ENCODE data around the gene PPP1R36.

Gene PPP1R36

DNA sequence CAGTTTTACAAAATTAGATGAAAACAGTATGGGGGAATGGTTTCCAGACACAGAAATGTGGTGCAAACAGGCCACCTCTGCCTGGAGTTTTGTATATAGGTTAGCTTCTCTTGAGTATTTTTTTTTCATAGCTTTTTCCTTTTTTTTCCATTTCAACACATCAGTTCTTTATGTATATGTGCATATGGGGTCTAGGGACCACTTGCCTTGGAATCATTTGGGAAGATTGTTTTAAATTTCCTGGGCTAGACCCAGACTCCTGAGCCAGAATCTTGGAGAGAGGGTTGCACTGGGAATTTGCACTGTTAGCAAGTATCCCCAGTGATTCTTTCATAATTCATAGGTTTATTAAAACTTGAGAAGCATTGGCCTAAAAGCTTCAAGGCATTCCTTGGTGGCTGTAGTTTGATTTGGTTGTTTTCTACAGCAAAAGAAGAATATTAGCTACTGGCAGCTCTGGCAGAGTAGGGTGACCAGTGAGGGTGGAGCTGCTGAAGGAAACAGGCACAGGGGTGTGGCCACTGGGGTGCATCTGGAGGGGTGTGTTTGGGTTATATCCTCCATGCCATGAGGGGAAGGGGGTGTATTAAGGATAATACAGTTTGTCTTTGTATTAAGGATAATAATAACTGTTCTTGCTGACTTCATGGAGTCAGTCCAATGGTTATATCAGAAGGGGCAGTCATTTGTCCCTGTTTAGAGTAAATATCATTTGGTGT lies 22.8 kb downstream of the PPP1R36 start:
- no peak for DNase-seq (ENCODE audit: low read depth)
- TF ChIP-seq, protein P1, sequence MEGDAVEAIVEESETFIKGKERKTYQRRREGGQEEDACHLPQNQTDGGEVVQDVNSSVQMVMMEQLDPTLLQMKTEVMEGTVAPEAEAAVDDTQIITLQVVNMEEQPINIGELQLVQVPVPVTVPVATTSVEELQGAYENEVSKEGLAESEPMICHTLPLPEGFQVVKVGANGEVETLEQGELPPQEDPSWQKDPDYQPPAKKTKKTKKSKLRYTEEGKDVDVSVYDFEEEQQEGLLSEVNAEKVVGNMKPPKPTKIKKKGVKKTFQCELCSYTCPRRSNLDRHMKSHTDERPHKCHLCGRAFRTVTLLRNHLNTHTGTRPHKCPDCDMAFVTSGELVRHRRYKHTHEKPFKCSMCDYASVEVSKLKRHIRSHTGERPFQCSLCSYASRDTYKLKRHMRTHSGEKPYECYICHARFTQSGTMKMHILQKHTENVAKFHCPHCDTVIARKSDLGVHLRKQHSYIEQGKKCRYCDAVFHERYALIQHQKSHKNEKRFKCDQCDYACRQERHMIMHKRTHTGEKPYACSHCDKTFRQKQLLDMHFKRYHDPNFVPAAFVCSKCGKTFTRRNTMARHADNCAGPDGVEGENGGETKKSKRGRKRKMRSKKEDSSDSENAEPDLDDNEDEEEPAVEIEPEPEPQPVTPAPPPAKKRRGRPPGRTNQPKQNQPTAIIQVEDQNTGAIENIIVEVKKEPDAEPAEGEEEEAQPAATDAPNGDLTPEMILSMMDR (conservative IDR thresholded peaks at IDR 0.05; ENCODE audit: low read depth, low read length): no peak

DNA sequence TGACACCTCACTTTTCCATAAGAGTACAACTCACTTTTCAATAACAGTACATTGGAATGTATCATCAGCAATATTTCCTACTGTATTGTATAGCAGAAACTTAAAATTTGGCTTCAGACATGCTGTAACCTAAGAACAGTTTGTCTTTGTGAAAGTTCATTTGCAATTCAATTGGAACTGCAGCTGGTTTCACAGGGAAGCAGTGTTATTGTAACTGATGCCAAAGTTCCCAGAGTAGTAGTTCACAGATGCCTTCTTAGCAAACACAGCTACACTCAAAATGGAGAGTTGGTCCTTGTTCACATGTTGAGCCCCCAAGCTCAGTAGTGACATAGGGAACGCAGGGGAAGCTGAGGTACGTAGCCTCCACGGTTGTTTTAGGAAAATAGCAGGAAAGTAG lies 23.3 kb downstream of the PPP1R36 start:
- no peak overlapping the region for H3K4me3 ChIP-seq (ENCODE audit: low read length)
- TF ChIP-seq, protein P1 (conservative IDR thresholded peaks at IDR 0.05; ENCODE audit: low read depth, low read length): no peak
- DNase-seq (ENCODE audit: low read depth): no peak

More for the DNA sequence above, 22.8 kb downstream of the PPP1R36 start:
- H3K4me3 ChIP-seq (ENCODE audit: low read length): no peak overlapping the region

DNA sequence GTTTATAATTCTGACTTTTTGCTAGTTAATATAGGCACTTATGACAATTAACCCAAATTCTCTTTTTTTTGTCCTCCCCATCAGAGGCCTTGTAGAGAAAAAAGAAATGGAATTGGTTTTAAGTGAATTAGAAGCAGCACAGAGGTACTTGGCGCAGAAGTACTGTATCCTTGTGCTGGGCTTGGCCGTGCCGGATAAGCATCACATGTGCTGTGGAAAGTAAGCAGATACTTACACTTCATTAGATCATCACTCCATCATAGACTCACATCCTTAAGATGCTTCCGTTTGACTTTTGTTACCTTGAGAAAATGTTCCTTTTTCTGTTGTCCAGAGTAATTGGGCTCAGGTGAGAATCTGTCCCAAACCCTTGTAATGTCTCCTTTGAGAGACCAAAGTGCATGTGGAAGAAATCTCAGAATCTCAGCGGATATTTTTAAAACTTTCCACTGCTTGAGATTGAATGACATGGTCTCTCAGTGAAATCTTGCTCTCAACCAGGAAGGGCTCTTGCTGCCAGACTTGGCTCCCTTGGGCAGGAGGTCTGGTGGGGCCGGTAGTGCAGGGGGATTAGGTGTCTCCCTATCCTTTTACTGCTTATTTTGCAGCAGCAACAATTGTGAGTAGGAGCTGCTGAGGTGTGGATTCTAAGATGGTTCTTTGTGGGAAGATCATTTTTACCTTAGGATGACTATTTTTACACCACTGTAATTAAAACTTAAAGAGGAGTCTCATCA lies 24.8 kb downstream of the PPP1R36 start:
- DNase-seq (ENCODE audit: low read depth): no peak
- TF ChIP-seq, protein P1 (conservative IDR thresholded peaks at IDR 0.05; ENCODE audit: low read depth, low read length): no peak
- no peak overlapping the region for H3K4me3 ChIP-seq (ENCODE audit: low read length)

DNA sequence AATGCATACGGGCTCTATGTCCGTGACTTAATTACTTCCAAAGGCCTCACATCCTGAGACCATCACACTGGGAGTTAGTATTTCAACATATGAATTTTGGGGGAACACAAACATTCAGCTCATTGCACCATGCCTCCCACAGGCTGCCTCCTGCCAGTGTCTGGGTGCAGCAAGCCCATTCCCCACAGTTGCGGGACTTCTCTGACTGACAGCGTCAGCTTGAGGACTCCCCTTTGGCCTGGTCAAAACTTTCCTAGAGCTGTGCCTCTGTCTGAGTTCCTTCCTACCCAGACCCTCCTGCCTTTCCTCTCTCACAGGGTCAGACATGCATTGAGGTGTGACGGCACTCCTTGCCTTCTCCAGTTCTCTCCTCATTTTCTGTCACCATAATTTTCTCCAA lies 27.4 kb downstream of the PPP1R36 start:
- no peak overlapping the region for H3K4me3 ChIP-seq (ENCODE audit: low read length)
- no peak for DNase-seq (ENCODE audit: low read depth)
- TF ChIP-seq, protein P1 (conservative IDR thresholded peaks at IDR 0.05; ENCODE audit: low read depth, low read length): no peak

DNA sequence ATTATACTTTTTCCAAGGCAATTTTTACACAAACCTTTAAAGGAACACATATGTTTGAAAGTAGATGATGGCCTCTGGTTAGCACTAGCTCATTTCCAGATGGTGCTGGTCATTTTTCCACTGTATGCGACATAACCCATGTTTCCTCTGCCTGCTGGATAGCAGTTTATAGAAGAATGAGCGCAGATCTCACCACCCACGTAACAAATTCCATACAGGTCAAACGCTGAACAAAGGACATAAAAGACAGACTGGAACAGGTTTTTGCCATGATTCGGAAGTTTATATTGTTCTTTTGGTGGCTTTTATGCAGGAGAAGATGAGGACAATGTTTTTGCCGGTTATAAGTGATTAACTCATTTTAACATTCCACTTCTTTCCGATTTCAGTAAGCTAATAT lies 30.7 kb downstream of the PPP1R36 start:
- H3K4me3 ChIP-seq (ENCODE audit: low read length): no peak overlapping the region
- DNase-seq (ENCODE audit: low read depth): no peak
- TF ChIP-seq, protein P1 (conservative IDR thresholded peaks at IDR 0.05; ENCODE audit: low read depth, low read length): no peak

DNA sequence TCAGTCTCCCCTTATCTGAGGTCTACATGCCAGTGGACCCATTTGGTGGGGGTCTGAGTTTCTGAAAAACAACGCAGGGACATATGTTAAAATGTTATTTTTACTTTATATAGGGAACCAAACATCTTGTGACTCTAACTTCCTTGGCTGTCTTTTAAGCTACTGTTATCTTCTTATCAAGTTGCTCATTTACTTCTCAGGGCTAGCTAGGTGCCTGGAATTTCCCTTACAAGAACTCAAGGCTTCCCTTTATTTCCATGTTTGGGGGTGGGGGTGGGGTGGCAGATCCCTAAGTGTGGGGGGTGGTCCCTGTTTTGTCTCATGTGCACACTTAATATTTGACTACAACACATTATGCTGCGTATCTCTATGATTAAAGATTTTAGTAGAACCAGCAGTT lies 31.6 kb downstream of the PPP1R36 start:
- H3K4me3 ChIP-seq (ENCODE audit: low read length): no peak overlapping the region
- no peak for DNase-seq (ENCODE audit: low read depth)
- TF ChIP-seq, protein P1 (conservative IDR thresholded peaks at IDR 0.05; ENCODE audit: low read depth, low read length): no peak

DNA sequence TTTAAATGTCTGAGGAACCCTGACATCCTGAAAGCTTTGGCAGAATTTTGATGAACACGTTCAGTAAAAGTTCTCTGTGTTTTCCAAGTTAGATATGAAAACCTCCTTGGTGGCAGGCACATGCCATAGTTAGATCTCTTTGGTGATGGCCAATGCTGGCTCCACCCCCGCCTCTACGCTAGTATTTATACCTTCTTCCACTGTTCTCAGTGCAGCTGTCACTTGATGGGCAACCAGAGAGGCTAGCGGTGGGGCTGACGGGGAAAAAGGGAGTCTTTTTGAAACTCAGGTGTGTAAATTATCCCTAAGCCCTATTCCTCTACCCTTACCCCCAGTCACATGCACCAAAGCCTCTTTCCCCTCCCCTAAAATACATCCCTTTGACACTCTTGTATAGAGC lies 32.1 kb downstream of the PPP1R36 start:
- DNase-seq (ENCODE audit: low read depth): no peak
- TF ChIP-seq, protein P1 (conservative IDR thresholded peaks at IDR 0.05; ENCODE audit: low read depth, low read length): no peak

More for the DNA sequence above, 32.1 kb downstream of the PPP1R36 start:
- no peak overlapping the region for H3K4me3 ChIP-seq (ENCODE audit: low read length)

Data from retinal pigment epithelial cell (primary cell).